Measurements from ENCODE around the gene EGR4.

The EGR4 gene

GRCh38 chr2:73244580-73244979 is 48.8 kb downstream of the EGR4 start:
- DNase-seq: peak; percentile 59

GRCh38 chr2:73243884-73244570 is 49.3 kb downstream of the EGR4 start:
- DNase-seq: no peak
